ENCODE data around the gene DYSF. TPM values are rescaled to one million over a fixed set of nuclear protein-coding genes. Genes with fewer than 3 reads are reported as not detected.

DYSF gene
- total RNA-seq, 2 donors from 2014 or later = 0.34 to 2.8 TPM

- DNase-seq = no peak
These were observed 244.0 kb downstream of the DYSF start for GRCh38 chr2:71697106-71698004.

DNA sequence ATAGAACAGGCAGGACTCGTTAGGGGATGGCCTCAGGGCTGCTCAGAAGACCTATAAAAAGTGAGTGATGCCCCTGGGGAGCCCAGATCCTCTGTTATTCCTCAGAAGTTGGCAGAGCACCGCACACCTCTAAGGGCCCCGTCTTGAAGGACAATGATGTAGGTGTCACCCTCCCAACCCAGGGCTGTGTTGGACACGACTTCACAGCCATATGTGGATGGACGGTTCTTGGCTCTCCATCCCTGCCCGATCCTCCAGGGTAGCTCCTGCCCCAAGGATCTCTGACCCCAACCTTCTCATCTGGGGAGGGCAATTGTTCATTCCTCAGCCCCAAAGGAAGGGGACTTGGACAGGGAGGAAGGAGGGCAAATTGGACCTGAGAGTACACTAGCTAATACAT lies 246.1 kb downstream of the DYSF start:
- Mint-ChIP-seq H3K4me3 (no peak overlapping the region), H3K27me3 (peaks cover 35% of the 10 kb centered on the region), H3K27ac (no peak overlapping the region), H3K36me3 (ENCODE audit: low read depth) (no peaks in the 10 kb centered on the region), H3K4me1 (no peaks in the 10 kb centered on the region)
- DNase-seq (no peak), ATAC-seq (no peak)
- H3K9me3 ChIP-seq (ENCODE audit: control insufficient read depth, low read length, poor library complexity, severe bottlenecking) = no peaks in the 10 kb centered on the region

More at GRCh38 chr2:71697106-71698004, 244.0 kb downstream of the DYSF start:
- no peak overlapping the region for H3K4me3 Mint-ChIP-seq
- H3K9me3 ChIP-seq (ENCODE audit: control insufficient read depth, low read length, poor library complexity, severe bottlenecking) = no peaks in the 10 kb centered on the region
- no peaks in the 10 kb centered on the region for H3K36me3 Mint-ChIP-seq (ENCODE audit: low read depth)
- ATAC-seq = no peak
- H3K27ac Mint-ChIP-seq = no peak overlapping the region
- no peaks in the 10 kb centered on the region for H3K4me1 Mint-ChIP-seq
- H3K27me3 Mint-ChIP-seq = peaks cover 35% of the 10 kb centered on the region

GRCh38 chr2:71700041-71700657 lies 246.8 kb downstream of the DYSF start:
- DNase-seq (no peak), ATAC-seq (no peak)
- Mint-ChIP-seq H3K27me3 (peaks cover 31% of the 10 kb centered on the region), H3K36me3 (ENCODE audit: low read depth) (no peaks in the 10 kb centered on the region), H3K4me1 (peaks cover 2% of the 10 kb centered on the region), H3K27ac (no peak overlapping the region), H3K4me3 (no peak overlapping the region)
- H3K9me3 ChIP-seq (ENCODE audit: control insufficient read depth, low read length, poor library complexity, severe bottlenecking) = no peaks in the 10 kb centered on the region

GRCh38 chr2:71700658-71701397 lies 247.5 kb downstream of the DYSF start:
- ATAC-seq (no peak), DNase-seq (no peak)
- Mint-ChIP-seq H3K27me3 (peaks cover 31% of the 10 kb centered on the region), H3K27ac (no peak overlapping the region), H3K4me1 (peaks cover 2% of the 10 kb centered on the region), H3K36me3 (ENCODE audit: low read depth) (no peaks in the 10 kb centered on the region), H3K4me3 (no peak overlapping the region)
- no peaks in the 10 kb centered on the region for H3K9me3 ChIP-seq (ENCODE audit: control insufficient read depth, low read length, poor library complexity, severe bottlenecking)

GRCh38 chr2:71702071-71702970 lies 249.0 kb downstream of the DYSF start:
- H3K9me3 ChIP-seq (ENCODE audit: control insufficient read depth, low read length, poor library complexity, severe bottlenecking) = no peaks in the 10 kb centered on the region
- ATAC-seq (no peak), DNase-seq (no peak)
- Mint-ChIP-seq H3K4me3 (no peak overlapping the region), H3K27me3 (peaks cover 28% of the 10 kb centered on the region), H3K36me3 (ENCODE audit: low read depth) (no peaks in the 10 kb centered on the region), H3K27ac (no peak overlapping the region), H3K4me1 (peaks cover 2% of the 10 kb centered on the region)

DNA sequence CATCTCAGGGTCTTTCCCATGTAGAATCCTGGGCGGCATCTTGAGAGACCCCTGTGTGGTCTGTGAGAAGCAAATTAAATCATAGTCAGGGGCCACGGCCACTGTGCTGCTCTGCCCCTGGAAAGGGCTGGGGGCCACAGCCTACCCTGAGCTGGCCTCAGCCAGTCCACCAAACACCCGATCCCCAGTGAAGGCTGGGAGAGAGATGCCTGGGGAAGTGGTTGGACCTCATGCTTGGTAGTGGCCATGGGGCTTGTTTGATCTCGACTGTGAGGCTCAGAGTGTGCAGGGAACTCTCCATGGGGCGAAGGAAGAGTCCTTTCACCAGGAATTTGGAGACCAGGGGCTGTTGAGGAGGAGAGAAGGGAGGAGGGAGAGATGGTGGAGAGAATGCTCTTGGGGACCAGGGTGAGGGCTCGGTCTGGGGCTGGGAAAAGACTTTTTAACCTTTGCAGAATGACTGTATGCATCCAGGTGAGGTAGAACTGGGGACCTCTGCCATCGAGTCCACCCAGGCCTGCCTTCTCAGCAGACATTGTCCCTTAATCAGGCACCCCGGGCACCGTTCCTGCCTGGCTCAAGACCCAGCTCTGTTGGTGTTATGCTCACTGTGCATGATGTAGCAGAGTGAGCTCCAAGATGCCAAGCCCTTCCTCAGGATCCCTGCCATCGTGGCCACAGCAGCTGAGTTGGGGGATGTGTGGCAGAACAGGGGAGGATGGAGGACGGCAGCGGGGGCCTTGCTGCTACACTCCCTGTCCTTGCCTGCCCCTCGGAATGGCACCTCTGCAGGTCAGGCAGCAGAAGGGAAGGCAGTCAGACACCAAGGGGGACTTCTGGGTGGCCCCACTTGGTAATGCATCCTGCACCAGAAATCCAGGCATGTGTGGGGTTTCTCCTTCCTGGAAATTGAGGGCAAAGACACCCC lies 249.9 kb downstream of the DYSF start:
- Mint-ChIP-seq H3K4me3 (no peak overlapping the region), H3K36me3 (ENCODE audit: low read depth) (no peaks in the 10 kb centered on the region), H3K27ac (no peak overlapping the region), H3K27me3 (peaks cover 28% of the 10 kb centered on the region), H3K4me1 (peaks cover 2% of the 10 kb centered on the region)
- ATAC-seq = no peak
- DNase-seq = no peak
- no peaks in the 10 kb centered on the region for H3K9me3 ChIP-seq (ENCODE audit: control insufficient read depth, low read length, poor library complexity, severe bottlenecking)

DNA sequence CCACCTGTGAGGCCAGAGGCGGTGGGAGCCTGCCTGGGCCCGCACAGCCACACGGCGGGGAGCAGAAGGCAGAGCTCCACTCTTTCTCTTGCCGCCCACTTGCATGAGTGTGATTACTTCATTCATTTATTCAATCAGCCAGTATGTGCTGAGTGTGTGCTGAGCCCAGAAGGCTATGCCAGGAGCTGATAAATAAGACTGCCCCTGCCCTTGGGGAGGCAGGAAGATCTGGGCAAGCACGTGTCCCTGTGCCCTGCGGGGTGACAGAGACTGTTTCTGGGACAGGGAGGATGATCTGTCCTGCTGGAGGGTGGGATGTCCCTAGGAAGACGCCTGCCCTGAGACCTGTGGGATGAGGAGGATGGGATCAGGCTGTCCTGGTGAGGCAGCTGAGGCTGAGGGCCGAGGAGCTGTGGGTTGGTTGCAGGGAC lies 250.8 kb downstream of the DYSF start:
- DNase-seq = no peak
- no peaks in the 10 kb centered on the region for H3K9me3 ChIP-seq (ENCODE audit: control insufficient read depth, low read length, poor library complexity, severe bottlenecking)
- no peak for ATAC-seq
- H3K4me1 Mint-ChIP-seq = peaks cover 2% of the 10 kb centered on the region
- no peak overlapping the region for H3K27ac Mint-ChIP-seq
- no peak overlapping the region for H3K4me3 Mint-ChIP-seq
- peaks cover 28% of the 10 kb centered on the region for H3K27me3 Mint-ChIP-seq
- no peaks in the 10 kb centered on the region for H3K36me3 Mint-ChIP-seq (ENCODE audit: low read depth)

GRCh38 chr2:71704688-71705087 lies 251.3 kb downstream of the DYSF start:
- ATAC-seq (no peak), DNase-seq (no peak)
- Mint-ChIP-seq H3K27me3 (peaks cover 29% of the 10 kb centered on the region), H3K27ac (no peak overlapping the region), H3K4me3 (no peak overlapping the region), H3K36me3 (ENCODE audit: low read depth) (no peaks in the 10 kb centered on the region), H3K4me1 (peaks cover 2% of the 10 kb centered on the region)
- H3K9me3 ChIP-seq (ENCODE audit: control insufficient read depth, low read length, poor library complexity, severe bottlenecking) = no peaks in the 10 kb centered on the region

DNA sequence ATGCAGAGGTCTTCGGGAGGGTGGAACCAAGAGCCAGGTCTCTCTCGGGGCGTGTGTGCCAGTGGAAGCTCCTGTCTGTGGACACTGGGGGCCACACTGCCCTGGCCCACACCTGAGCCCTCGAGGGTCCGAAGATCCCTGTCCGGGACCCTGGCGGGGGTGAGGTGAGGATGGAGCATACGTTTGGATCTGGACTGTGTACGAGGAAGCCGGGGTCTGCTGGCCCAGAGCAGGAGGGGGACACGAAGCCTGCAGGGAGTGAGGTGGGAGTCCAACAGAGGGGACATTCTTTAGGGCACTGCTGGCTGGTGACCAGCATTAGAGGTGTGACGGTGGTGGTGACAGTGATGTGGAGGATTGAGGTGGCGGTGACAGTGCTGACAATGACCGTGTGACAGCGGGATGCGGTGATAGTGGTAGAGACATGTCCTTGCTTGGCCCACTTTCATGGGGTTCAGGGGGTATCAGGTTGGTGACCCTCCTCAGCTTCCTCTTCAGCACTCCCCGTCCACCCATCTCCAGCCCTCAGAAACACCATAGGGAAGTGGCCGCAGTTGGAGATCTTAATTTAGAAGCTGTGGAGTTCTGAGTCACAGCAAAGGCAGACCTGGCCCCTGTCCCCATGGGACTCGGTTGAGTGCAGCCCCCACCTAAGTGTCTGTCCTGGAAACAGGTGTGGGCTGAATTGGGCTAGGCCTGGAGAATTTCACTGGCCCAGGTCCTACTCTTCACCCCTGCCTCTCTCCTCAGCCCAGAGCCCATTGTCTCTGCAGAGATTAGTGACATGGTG lies 252.0 kb downstream of the DYSF start:
- Mint-ChIP-seq H3K4me1 (peaks cover 2% of the 10 kb centered on the region), H3K4me3 (no peak overlapping the region), H3K27ac (no peak overlapping the region), H3K27me3 (peaks cover 32% of the 10 kb centered on the region), H3K36me3 (ENCODE audit: low read depth) (no peaks in the 10 kb centered on the region)
- ATAC-seq (no peak), DNase-seq (no peak)
- H3K9me3 ChIP-seq (ENCODE audit: control insufficient read depth, low read length, poor library complexity, severe bottlenecking) = no peaks in the 10 kb centered on the region

DNA sequence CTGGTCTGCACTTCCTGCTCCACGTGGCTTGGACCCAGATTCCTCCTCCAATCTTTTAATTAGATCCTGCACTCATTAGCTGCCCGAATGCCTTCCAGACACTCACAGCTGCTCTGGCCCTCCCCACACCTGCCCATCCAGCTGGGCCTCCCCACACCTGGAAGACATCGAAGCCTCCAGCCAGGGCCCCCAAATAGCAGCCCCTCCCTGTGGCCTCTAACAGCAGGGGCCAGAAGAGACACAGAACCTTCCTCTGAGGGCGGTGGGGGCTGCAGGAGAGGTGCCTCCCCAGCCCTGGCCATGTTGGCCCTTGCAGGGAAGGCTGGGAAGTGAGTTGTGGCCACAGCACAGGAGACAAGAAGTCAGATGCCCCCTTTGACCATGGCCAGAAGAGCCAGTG lies 252.8 kb downstream of the DYSF start:
- peaks cover 2% of the 10 kb centered on the region for H3K4me1 Mint-ChIP-seq
- peaks cover 2% of the 10 kb centered on the region for H3K36me3 Mint-ChIP-seq (ENCODE audit: low read depth)
- ATAC-seq (no peak), DNase-seq (no peak)
- H3K4me3 Mint-ChIP-seq = no peak overlapping the region
- peaks cover 39% of the 10 kb centered on the region for H3K27me3 Mint-ChIP-seq
- H3K27ac Mint-ChIP-seq = no peak overlapping the region
- no peaks in the 10 kb centered on the region for H3K9me3 ChIP-seq (ENCODE audit: control insufficient read depth, low read length, poor library complexity, severe bottlenecking)

DNA sequence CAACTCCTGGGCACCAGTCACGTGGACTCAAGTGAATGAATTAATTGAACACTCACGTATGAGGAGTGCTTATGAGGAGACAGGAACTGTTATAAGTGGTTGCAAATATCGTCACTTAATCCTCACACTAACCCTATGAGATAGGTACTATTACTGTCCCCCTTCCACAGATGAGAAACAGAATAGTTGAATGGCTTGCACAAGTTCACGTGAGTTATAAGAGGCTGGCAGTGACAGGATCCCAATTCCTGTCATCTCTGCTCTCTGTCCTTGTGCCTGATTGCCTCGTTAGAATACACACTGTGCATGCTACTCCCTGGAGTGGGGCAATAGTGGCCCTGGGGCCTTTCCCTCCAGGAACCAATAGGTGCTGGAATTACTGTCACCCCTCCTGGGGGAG lies 253.5 kb downstream of the DYSF start:
- H3K4me3 Mint-ChIP-seq = no peak overlapping the region
- H3K4me1 Mint-ChIP-seq = peaks cover 2% of the 10 kb centered on the region
- DNase-seq = no peak
- H3K27ac Mint-ChIP-seq = no peak overlapping the region
- no peaks in the 10 kb centered on the region for H3K9me3 ChIP-seq (ENCODE audit: control insufficient read depth, low read length, poor library complexity, severe bottlenecking)
- H3K27me3 Mint-ChIP-seq = peaks cover 41% of the 10 kb centered on the region
- H3K36me3 Mint-ChIP-seq (ENCODE audit: low read depth) = peaks cover 2% of the 10 kb centered on the region
- no peak for ATAC-seq
